ENCODE results near the gene DNAJC18. TPM values are rescaled to one million over a fixed set of nuclear protein-coding genes. Genes with fewer than 3 reads are reported as not detected.

The DNAJC18 gene
- total and polyA plus RNA-seq, 2 experiments from 2014 or later = 13.4 to 18.9 TPM

GRCh38 chr5:139425497-139425896 lies 13.8 kb downstream of the DNAJC18 start:
- peaks cover 40% of the 10 kb centered on the region for H3K36me3 Mint-ChIP-seq (ENCODE audit: low read depth)
- H3K4me2 ChIP-seq = no peak overlapping the region
- no peak overlapping the region for H3K27ac Mint-ChIP-seq
- no peak for DNase-seq (ENCODE audit: low spot score)
- no peaks in the 10 kb centered on the region for H3K9me2 ChIP-seq (ENCODE audit: insufficient read depth)
- no peak overlapping the region for H2AFZ ChIP-seq
- H3K36me3 ChIP-seq (ENCODE audit: insufficient read depth) = peaks cover 2% of the 10 kb centered on the region; the same call in 1 of the 2 replicates
- H3K27ac ChIP-seq (ENCODE audit: low read depth) = no peak overlapping the region
- no peaks in the 10 kb centered on the region for H4K20me1 ChIP-seq (replicated peaks; ENCODE audit: insufficient read depth)
- H3K4me1 ChIP-seq (ENCODE audit: insufficient read depth) = no peaks in the 10 kb centered on the region
- no peak overlapping the region for H3K4me3 Mint-ChIP-seq
- 0 out of 3 replicates have a peak, but pooled peaks cover 3% of the 10 kb centered on the region for H3K4me1 Mint-ChIP-seq
- no peaks in the 10 kb centered on the region for H3K79me2 ChIP-seq (replicated peaks; ENCODE audit: insufficient read depth)
- TF ChIP-seq JUNB (IDR thresholded peaks at IDR 0.05; ENCODE audit: unreplicated experiment) (no peak), ZNF114 (CRISPR knock-in tag; IDR thresholded peaks at IDR 0.05) (no peak), CREB1 (CRISPR knock-in tag; IDR thresholded peaks at IDR 0.05; ENCODE audit: low read depth) (no peak), POLR2AphosphoS5 (IDR thresholded peaks at IDR 0.05; ENCODE audit: low read depth) (no peak), NANOG (IDR thresholded peaks at IDR 0.05; ENCODE audit: borderline replicate concordance) (no peak), STAT1 (IDR thresholded peaks at IDR 0.05; ENCODE audit: unreplicated experiment) (no peak), EZH2phosphoT487 (IDR thresholded peaks at IDR 0.05; ENCODE audit: unreplicated experiment) (no peak), ETS1 (IDR thresholded peaks at IDR 0.05) (no peak), ZNF331 (CRISPR knock-in tag; IDR thresholded peaks at IDR 0.05; ENCODE audit: low read depth) (no peak), CTCF (conservative IDR thresholded peaks at IDR 0.05; ENCODE audit: low read depth in 2 of 2) (no peak), EZH2 (IDR thresholded peaks at IDR 0.05; ENCODE audit: low read depth, unreplicated experiment) (no peak)
- H3K4me3 ChIP-seq = no peak overlapping the region
- H3K27me3 Mint-ChIP-seq (ENCODE audit: insufficient read depth, low read depth, poor library complexity) = peaks cover 2% of the 10 kb centered on the region
- H3K9me3 Mint-ChIP-seq = no peaks in the 10 kb centered on the region
- no peaks in the 10 kb centered on the region; the same call in 1 of the 2 replicates for H3F3A ChIP-seq (replicated peaks; ENCODE audit: low read depth)
- H3K27me3 ChIP-seq (ENCODE audit: insufficient read depth) = no peaks in the 10 kb centered on the region
- ATAC-seq = no peak

GRCh38 chr5:139422307-139422893 lies 16.9 kb downstream of the DNAJC18 start:
- Histone ChIP-seq H2AFZ (no peak overlapping the region), H3K79me2 (replicated peaks; ENCODE audit: insufficient read depth) (no peaks in the 10 kb centered on the region), H3K4me1 (ENCODE audit: insufficient read depth) (no peaks in the 10 kb centered on the region), H3K4me2 (no peak overlapping the region), H3K9me2 (ENCODE audit: insufficient read depth) (no peaks in the 10 kb centered on the region), H3F3A (replicated peaks; ENCODE audit: low read depth) (peaks cover 3% of the 10 kb centered on the region; the same call in 1 of the 2 replicates), H3K36me3 (ENCODE audit: insufficient read depth) (peaks cover 4% of the 10 kb centered on the region; the same call in 1 of the 2 replicates), H3K4me3 (no peak overlapping the region), H4K20me1 (replicated peaks; ENCODE audit: insufficient read depth) (no peaks in the 10 kb centered on the region), H3K27me3 (ENCODE audit: insufficient read depth) (no peaks in the 10 kb centered on the region), H3K27ac (ENCODE audit: low read depth) (no peak overlapping the region)
- Mint-ChIP-seq H3K27ac (no peak overlapping the region), H3K9me3 (no peaks in the 10 kb centered on the region), H3K27me3 (ENCODE audit: insufficient read depth, low read depth, poor library complexity) (peaks cover 2% of the 10 kb centered on the region), H3K4me1 (peaks cover 17% of the 10 kb centered on the region), H3K4me3 (no peak overlapping the region), H3K36me3 (ENCODE audit: low read depth) (peaks cover 44% of the 10 kb centered on the region)
- ATAC-seq = peak; percentile 81
- no peak for TF ChIP-seq EZH2phosphoT487 (IDR thresholded peaks at IDR 0.05; ENCODE audit: unreplicated experiment)
- peak; percentile 96 to 98 for TF ChIP-seq CTCF (conservative IDR thresholded peaks at IDR 0.05; ENCODE audit: low read depth in 2 of 2)
- peak; percentile 84 for DNase-seq (ENCODE audit: low spot score)
